Colon (tissue), 2 donors: ENCODE results near the gene PRELP.
"Not testable (repeated sequence)": the region's sequence is repeated elsewhere in the genome, so short reads cannot be mapped to it uniquely, and the experiment has no call there.

Source experiments
- FAIRE-seq: peaks from 2 replicates; lab custom pipeline; 2012; peaks lifted over from hg19 to GRCh38; lab: Jason Lieb, UNC
- donor health status: control.
- donor health status: control.

The PRELP gene

GRCh38 chr1:203508463-203509073 lies 33.0 kb downstream of the PRELP start:
- FAIRE-seq = no peak

DNA sequence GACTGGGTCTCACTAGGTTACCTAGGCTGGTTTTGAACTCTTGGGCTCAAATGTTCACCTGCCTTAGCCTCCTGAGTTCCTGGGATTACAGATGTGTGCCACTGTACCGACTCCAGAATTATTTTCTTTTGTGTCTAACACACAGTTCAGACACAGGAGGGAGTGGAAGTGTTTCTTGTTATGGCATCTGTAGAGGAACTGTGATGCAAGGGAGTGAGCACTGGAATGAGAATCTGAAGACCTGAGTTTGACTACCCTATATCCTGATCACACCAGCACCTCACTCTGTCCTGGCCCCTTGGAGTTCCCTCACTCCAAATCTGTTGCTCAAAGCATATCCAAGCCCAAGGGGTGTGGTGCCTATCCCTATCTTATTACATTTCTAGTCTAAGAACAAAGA lies 33.5 kb downstream of the PRELP start:
- FAIRE-seq = no peak

- no peak for FAIRE-seq
These were observed 35.9 kb downstream of the PRELP start for GRCh38 chr1:203511513-203511912.

DNA sequence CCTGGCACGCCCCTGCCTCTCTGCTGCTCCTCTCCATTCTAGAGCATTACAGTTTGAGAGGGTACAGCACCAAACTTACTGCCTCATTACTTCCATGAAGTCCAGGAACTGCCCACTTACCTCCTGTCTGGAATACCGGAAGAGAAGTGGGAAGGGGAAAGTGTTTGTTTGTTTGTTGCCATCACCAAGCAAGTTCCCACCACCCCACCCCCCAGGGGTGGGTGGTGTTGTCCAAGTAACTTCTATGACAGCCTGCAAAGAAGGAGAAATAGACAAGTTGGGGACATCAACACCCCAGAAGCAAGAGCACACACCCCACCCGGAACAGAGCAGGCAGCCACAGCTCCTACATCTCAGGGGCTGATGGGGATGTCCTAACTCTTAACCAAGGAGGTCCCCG lies 36.3 kb downstream of the PRELP start:
- FAIRE-seq = no peak

- FAIRE-seq = no peak
These were observed 36.9 kb downstream of the PRELP start for GRCh38 chr1:203512517-203512847.

DNA sequence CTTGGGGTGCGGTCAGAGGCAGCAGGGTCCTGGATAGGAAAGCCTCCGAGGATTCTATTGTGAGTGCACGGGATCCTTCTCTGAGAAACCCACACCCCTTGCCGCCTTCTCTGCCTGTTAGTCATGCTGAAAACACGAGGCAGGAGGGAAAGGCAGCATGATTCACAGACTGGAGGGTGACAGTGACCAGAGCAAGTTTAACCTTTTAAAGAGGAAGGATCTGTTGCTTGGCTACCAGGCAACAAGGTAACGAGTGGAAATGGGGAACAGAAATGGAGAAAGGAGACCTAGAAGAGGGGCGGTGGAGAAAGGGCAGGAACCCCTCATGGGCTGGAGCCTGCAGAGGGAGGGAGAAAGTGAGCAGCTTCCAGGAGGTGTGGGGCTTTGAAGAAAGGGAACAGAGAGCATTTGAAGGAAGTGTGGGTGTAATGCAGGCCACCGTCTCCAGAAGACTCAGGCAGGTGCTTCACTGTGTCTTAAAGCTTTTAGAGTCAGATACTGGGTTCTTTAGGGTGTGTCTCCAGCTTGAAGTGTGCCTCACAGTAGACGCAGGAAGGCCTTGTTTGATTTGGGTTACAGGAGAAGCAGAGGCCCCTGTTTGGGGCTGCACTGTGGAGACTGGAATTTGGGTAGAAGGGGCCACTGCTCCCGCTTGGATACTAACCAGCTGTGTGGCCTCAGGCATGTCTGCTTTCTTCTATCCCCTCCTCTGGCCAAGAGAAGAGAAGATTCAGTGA lies 37.4 kb downstream of the PRELP start:
- FAIRE-seq = no peak

GRCh38 chr1:203513585-203514031 lies 38.0 kb downstream of the PRELP start:
- FAIRE-seq = no peak

DNA sequence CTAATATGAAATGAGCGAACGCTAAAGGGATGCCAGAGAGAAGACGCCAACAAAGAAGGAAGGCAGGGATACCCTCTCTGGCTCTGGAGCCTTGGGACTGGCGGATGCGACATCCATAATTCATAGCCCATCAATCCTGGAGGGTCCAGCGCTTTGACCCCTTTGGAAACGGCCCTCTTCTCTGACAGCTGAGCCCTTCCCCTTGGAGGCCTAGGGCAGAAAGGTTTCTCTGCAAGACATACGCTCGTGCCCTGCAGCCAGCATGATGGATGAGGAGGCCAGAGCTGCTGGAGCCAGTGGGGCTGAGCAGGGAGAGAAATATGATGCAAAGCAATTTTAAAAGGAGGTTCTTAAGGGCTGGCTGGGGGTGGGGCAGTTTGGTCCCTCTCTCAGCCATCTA lies 40.6 kb downstream of the PRELP start:
- no peak for FAIRE-seq

DNA sequence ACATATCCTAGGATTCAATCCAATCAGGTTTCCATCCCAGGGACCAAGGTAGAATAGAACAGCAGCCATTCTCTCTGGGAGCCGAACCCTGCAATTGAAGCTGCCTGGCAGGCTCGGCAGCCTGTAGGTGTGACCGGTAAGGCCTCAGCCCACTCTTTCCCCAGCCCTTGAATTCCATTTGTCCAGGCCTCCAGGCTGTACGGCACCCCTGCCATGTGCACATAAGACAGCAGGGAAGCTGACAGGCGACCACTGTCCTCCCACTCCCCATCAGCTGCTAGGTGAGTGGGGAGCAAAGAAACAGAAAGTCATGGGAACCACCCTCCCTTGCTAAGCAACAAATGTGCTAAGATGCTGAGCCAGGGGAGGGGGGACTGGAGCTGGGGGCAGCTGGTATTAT lies 41.3 kb downstream of the PRELP start:
- FAIRE-seq = no peak

DNA sequence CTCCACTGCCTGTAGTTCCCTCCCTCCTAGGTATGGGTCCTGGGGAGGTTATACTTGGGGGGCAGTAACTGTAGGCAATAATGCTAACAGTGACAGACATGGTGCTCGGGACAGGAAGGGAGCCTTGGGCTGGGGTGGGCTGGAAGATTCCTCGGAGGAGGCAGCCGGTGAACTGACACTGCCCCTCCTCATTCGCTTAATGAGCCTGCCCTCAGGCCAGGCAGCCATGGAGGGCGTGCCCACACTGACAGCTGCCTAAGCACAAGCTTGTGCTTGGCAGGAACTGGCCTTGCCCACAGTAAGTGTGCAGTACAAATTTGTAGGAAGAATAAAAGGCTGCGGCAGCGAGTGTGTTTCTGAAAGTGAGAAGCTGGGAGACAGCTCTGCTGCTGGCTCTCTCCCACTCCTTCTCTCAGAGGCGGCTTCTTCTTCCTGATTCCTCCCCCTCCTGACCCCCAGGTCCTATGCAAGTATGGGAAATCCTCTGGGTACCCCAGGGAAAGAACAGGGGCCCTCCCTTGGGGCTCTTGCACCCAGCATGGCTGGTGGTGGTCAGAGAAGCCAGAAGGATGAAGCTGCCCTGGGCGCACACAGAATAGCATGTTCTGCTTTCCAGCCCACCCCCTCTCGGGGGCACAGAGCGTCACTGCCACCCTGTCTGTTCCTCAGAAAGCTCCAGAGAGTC lies 42.0 kb downstream of the PRELP start:
- no peak for FAIRE-seq

DNA sequence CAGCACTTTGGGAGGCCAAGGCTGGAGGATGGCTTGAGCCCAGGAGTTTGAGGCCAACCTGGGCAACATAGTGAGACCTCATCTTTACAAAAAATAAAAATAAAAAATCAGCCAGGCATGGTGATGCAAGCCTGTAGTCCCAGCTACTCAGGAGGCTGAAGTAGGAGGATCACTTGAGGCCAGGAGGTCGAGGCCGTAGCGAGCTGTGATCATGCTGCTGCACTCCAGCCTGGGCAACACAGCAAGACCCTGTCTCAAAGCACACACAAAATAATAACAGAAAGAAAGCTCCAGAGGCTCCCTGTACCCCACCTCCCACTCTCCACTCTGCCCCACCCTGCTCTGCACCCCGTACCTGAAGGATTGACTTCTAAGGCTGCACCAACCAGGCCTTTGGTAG lies 42.5 kb downstream of the PRELP start:
- FAIRE-seq = not testable (repeated sequence)

- no peak for FAIRE-seq
These were observed 42.9 kb downstream of the PRELP start for GRCh38 chr1:203518541-203518940.

GRCh38 chr1:203519053-203519840 lies 43.6 kb downstream of the PRELP start:
- FAIRE-seq = no peak

DNA sequence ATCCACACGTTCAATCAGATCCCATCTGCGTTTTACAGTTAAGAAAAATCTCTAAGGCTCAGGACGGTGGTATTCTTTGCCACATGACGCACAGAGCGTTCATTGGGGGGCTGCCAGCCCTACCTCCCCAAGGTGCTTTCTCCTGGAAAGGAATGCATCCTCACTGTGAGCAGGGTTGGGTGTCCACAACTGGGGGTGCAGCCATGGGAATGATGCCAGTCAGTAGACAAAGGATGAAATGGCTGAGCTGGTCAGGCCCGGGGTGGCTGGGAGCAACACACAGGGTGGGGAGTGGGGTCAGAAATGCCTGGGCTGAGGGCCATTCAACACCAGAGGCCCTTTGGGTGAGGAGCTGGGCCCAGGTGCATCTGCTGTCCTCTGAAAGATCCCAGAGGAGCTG lies 44.3 kb downstream of the PRELP start:
- no peak for FAIRE-seq

GRCh38 chr1:203520315-203520714 lies 44.7 kb downstream of the PRELP start:
- no peak for FAIRE-seq

DNA sequence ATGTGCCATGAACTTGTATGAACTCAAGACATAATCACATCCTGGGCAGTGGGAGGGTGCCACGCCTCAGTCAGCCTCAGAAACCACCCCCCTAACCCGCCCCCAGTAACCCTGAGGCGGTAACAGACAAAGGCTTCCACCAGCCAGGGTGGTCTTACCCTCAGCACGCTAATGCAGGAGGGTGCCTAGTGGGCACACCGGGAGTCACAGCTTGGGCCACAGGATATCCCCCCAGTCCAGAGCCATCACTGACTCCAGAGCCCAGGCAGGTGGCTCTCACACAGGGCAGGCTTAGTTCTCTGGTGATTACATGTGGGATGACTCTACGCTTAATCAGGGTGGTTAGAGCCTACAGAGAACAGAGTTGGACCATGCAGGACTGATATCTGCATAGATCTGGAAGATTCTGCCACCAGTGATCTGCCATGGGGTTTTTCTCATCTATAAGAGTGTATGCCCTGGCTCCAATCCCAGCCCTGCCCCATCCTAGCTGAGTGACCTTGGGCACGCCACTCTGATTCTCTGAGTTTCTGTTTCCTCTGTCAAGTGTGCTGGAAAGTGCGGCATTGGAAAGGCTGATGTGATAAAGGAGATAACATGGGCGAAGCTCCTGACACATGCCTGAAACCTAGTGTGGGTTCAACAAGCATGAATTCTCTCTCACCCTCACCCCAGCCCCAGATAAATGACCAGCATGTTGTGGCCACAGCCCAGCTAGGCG lies 45.6 kb downstream of the PRELP start:
- no peak for FAIRE-seq

- FAIRE-seq = no peak
These were observed 46.2 kb downstream of the PRELP start for GRCh38 chr1:203521812-203522211.

DNA sequence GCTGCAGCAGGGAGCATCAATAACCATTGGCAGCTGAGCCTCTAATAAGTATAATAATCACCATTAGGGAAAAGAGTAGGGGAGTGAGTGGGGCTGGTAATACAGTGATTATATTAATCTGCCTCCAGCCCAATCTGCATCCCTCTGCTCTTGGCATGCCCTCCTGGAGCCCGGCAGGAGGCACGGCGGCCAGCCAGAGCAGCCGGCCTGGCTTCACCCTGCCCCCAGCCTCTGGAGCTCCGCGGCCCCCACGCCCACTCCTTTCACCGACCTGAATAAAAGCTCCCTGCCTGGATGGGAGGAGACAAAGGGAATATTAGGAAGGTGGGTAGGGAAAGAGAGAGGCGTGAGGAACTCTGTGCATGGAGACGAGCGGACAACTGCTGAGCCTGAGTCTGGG lies 46.6 kb downstream of the PRELP start:
- no peak for FAIRE-seq

GRCh38 chr1:203523667-203524066 lies 48.1 kb downstream of the PRELP start:
- no peak for FAIRE-seq

- FAIRE-seq = no peak
These were observed 48.5 kb downstream of the PRELP start for GRCh38 chr1:203524152-203524551.

- FAIRE-seq = no peak
These were observed 49.2 kb downstream of the PRELP start for GRCh38 chr1:203524824-203525223.

DNA sequence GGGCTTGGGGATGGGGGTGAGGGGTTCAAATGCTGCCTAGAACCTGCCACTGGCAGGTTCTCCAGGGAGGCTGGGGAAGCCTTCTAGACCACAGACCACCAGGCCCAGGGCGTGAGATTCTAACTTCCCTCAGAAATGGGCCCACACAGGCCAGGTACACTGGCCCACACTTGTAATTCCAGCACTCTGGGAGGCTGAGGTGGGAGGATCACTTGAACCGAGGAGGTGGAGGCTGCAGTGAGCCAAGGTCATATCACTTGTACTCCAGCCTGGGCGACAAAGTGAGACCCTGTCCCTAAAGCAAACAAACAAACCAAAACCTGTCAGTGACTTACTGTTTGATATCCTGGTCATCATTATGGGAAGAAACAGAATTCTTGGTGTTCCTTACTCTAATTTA lies 50.1 kb downstream of the PRELP start:
- no peak for FAIRE-seq
